Caco-2 (cell line): ENCODE results near the gene AP2B1. TPM values are rescaled to one million over a fixed set of nuclear protein-coding genes. Genes with fewer than 3 reads are reported as not detected.

ENCODE experiments used
- BruUV-seq: library from RNA; stranded (reverse); fragments of 400-500 nt; replicated peaks from 2 replicates; lab custom pipeline; 2021; lab: Mats Ljungman, UMichigan
- CTCF ChIA-PET: fragments of 300-600 bp; sonication (Branson Sonifier 250); formaldehyde crosslinking; loops from one replicate; lab custom pipeline; 2022; ENCODE audit warnings: antibody characterized with exemption; lab: Charles Lee
- POLR2A ChIA-PET: fragments of 300-600 bp; sonication (Branson Sonifier 250); formaldehyde crosslinking; loops from one replicate; lab custom pipeline; 2022; ENCODE audit warnings: antibody characterized with exemption; lab: Charles Lee
- DNase-seq, 2 experiments: peaks; one replicate each; pipeline versions ENCODE4 v3.0.0 to v3.0.0-alpha.2; 2020 to 2022
- H3K27me3 ChIP-seq: replicated peaks from 2 replicates; pipeline ENCODE4 v1.6.0; 2011; ENCODE audit warnings: low read length; ENCODE audit not compliant: control insufficient read depth, insufficient read depth
- H3K36me3 ChIP-seq: 2 replicates; pipeline ENCODE4 v1.5.1; 2011; ENCODE audit warnings: low read length; ENCODE audit not compliant: control insufficient read depth, insufficient read depth
- H3K4me1 ChIP-seq: fragments of 250-450 bp; sonication (Bioruptor Pico); 2 replicates; pipeline ENCODE4 v1.5.1; 2020; ENCODE audit warnings: mild to moderate bottlenecking
- H3K4me3 ChIP-seq: 2 replicates; pipeline ENCODE4 v1.5.1; 2011; ENCODE audit warnings: low read depth, mild to moderate bottlenecking, control low read depth, low read length
- H3K9me3 ChIP-seq: fragments of 250-450 bp; sonication (Bioruptor Pico); 2 replicates; pipeline ENCODE4 v1.5.1; 2020; ENCODE audit warnings: mild to moderate bottlenecking, moderate library complexity
- H3K27ac Mint-ChIP-seq: one replicate; pipeline ENCODE4 v1.8.0; 2022; ENCODE audit warnings: mixed read lengths; ENCODE audit not compliant: unreplicated experiment
- H3K27me3 Mint-ChIP-seq: one replicate; pipeline ENCODE4 v1.8.0; 2022; ENCODE audit warnings: mixed read lengths; ENCODE audit not compliant: insufficient read depth, unreplicated experiment
- H3K36me3 Mint-ChIP-seq: one replicate; pipeline ENCODE4 v1.8.0; 2022; ENCODE audit warnings: mild to moderate bottlenecking, mixed read lengths; ENCODE audit not compliant: insufficient read depth, unreplicated experiment
- H3K4me1 Mint-ChIP-seq: one replicate; pipeline ENCODE4 v1.8.0; 2022; ENCODE audit warnings: low read depth, mixed read lengths; ENCODE audit not compliant: unreplicated experiment
- H3K4me3 Mint-ChIP-seq: one replicate; pipeline ENCODE4 v1.8.0; 2022; ENCODE audit warnings: mild to moderate bottlenecking, moderate library complexity, mixed read lengths; ENCODE audit not compliant: unreplicated experiment
- H3K9me3 Mint-ChIP-seq: one replicate; pipeline ENCODE4 v1.8.0; 2022; ENCODE audit warnings: mixed read lengths; ENCODE audit not compliant: unreplicated experiment
- CTCF ChIP-seq, 2 experiments: fragments of 200-600 bp in 1 of 2; IDR thresholded peaks; 1 replicate in 1 of 2; 2 replicates in 1 of 2; pipeline versions ENCODE4 v1.5.1 to v1.8.0; 2011 to 2022; ENCODE audit warnings: antibody characterized with exemption in 1 of 2, control low read depth in 1 of 2, inconsistent platforms in 1 of 2, low read depth in 1 of 2, low read length in 1 of 2, mild to moderate bottlenecking in 1 of 2, moderate library complexity in 1 of 2; ENCODE audit not compliant: insufficient read depth in 1 of 2, severe bottlenecking in 1 of 2, unreplicated experiment in 1 of 2
- intact Hi-C: fragments of 100-400 bp; cut with micrococcal nuclease; formaldehyde crosslinking; loops from one replicate; pipeline ENCODE4 v1.10.0; 2022; ENCODE audit not compliant: unreplicated experiment
- total RNA-seq: library from RNA; stranded (reverse); gene quantifications from 2 replicates; pipeline ENCODE4 v1.2.3, GENCODE V29; 2022

The AP2B1 gene
- total RNA-seq, 1 experiment from 2014 or later = 228 TPM

GRCh38 chr17:35655303-35655702 is 68.2 kb downstream of the AP2B1 start:
- BruUV-seq = no TSS peak
- Mint-ChIP-seq H3K27ac (no peak overlapping the region), H3K36me3 (peaks cover 49% of the 10 kb centered on the region), H3K9me3 (no peaks in the 10 kb centered on the region), H3K27me3 (no peaks in the 10 kb centered on the region), H3K4me3 (no peak overlapping the region), H3K4me1 (no peaks in the 10 kb centered on the region)
- H3K36me3 ChIP-seq = no peaks in the 10 kb centered on the region; the same call in 1 of the 2 replicates
- ChIA-PET CTCF (no interaction called here), POLR2A (no interaction called here)
- no peak overlapping the region for H3K4me3 ChIP-seq
- H3K4me1 ChIP-seq = 0 out of 2 replicates have a peak, but pooled peaks cover 3% of the 10 kb centered on the region
- intact Hi-C loops = no loop called here
- DNase-seq = no peak
- no peaks in the 10 kb centered on the region for H3K27me3 ChIP-seq
- TF ChIP-seq CTCF (IDR thresholded peaks at IDR 0.05; ENCODE audit: insufficient read depth in 1 of 2, low read depth in 1 of 2, low read length in 1 of 2, severe bottlenecking in 1 of 2, unreplicated experiment in 1 of 2) = no peak
- H3K9me3 ChIP-seq = no peaks in the 10 kb centered on the region

- Mint-ChIP-seq H3K9me3 (no peaks in the 10 kb centered on the region), H3K4me3 (no peak overlapping the region), H3K27me3 (no peaks in the 10 kb centered on the region), H3K27ac (no peak overlapping the region), H3K36me3 (peaks cover 75% of the 10 kb centered on the region), H3K4me1 (no peaks in the 10 kb centered on the region)
- DNase-seq = no peak
- H3K27me3 ChIP-seq = no peaks in the 10 kb centered on the region
- peaks cover 13% of the 10 kb centered on the region for H3K4me1 ChIP-seq
- intact Hi-C loops = no loop called here
- TF ChIP-seq CTCF (IDR thresholded peaks at IDR 0.05; ENCODE audit: insufficient read depth in 1 of 2, low read depth in 1 of 2, low read length in 1 of 2, severe bottlenecking in 1 of 2, unreplicated experiment in 1 of 2) = no peak
- POLR2A ChIA-PET = no interaction called here
- no peak overlapping the region for H3K4me3 ChIP-seq
- CTCF ChIA-PET = interaction anchor here (0.6 kb wide), 1 partner anchor 308 kb away, joined by 3 read pairs; no protein-coding TSS in a partner anchor
- BruUV-seq = no TSS peak
- no peaks in the 10 kb centered on the region; the same call in 1 of the 2 replicates for H3K36me3 ChIP-seq
- no peaks in the 10 kb centered on the region for H3K9me3 ChIP-seq
These were observed 73.8 kb downstream of the AP2B1 start for GRCh38 chr17:35660902-35661301.

- intact Hi-C loops = no loop called here
- H3K27me3 ChIP-seq = no peaks in the 10 kb centered on the region
- peaks cover 16% of the 10 kb centered on the region for H3K4me1 ChIP-seq
- ChIA-PET POLR2A (no interaction called here), CTCF (interaction anchor here (2.0 kb wide), 1 partner anchor 83 kb away, joined by 6 read pairs; no protein-coding TSS in a partner anchor)
- H3K36me3 ChIP-seq = no peaks in the 10 kb centered on the region; the same call in none of the 2 replicates
- no peak overlapping the region for H3K4me3 ChIP-seq
- BruUV-seq = no TSS peak
- DNase-seq = no peak
- no peaks in the 10 kb centered on the region for H3K27me3 Mint-ChIP-seq
- no peak overlapping the region for H3K27ac Mint-ChIP-seq
- TF ChIP-seq CTCF (IDR thresholded peaks at IDR 0.05; ENCODE audit: insufficient read depth in 1 of 2, low read depth in 1 of 2, low read length in 1 of 2, severe bottlenecking in 1 of 2, unreplicated experiment in 1 of 2) = no peak
- H3K9me3 Mint-ChIP-seq = no peaks in the 10 kb centered on the region
- no peak overlapping the region for H3K4me3 Mint-ChIP-seq
- H3K9me3 ChIP-seq = no peaks in the 10 kb centered on the region
- H3K36me3 Mint-ChIP-seq = peaks cover 79% of the 10 kb centered on the region
- no peaks in the 10 kb centered on the region for H3K4me1 Mint-ChIP-seq
These were observed 77.6 kb downstream of the AP2B1 start for GRCh38 chr17:35664685-35665084.
